ENCODE results near the gene SLCO2A1.

SLCO2A1 gene

DNA sequence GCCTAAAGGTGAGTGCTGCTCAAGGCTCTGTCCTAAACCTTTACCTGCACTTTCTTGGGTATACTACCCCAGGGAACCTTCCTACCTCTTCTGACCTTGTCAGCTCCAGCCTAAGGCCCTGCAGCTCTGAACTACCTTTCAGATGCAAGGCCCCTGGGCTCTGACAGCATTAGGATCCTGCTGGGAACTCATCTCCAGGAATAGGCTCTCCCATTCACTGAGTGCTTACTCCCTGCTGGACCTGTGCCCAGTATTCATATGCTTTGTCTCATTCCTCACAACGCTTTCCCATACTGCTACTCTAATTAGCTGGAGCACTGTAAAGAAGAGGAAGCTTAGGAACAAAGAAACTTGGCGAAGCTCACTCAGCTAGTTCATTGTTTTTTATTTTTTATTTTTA is 80.3 kb downstream of the SLCO2A1 start:
- DNase-seq (ENCODE audit: low read depth) = no peak

DNA sequence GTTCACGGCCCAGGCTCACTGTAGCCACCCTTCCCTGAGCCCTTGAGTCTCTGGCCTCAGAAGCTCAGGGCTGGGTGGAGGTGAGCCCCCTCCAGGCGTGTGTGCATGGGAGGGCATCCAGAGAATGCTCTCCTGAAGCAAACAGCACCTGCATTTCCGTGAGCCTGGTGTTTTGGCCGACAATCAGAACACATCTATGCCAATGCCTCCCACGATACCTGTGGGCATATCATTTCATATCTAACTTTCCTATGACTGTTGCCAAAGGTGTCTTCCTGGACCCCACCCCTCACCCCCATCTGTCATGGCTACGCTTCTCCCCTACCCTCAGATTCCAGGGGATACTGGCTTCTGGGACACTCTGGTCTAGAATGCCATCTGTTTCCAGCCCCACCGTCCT is 80.7 kb downstream of the SLCO2A1 start:
- DNase-seq (ENCODE audit: low read depth) = no peak

DNA sequence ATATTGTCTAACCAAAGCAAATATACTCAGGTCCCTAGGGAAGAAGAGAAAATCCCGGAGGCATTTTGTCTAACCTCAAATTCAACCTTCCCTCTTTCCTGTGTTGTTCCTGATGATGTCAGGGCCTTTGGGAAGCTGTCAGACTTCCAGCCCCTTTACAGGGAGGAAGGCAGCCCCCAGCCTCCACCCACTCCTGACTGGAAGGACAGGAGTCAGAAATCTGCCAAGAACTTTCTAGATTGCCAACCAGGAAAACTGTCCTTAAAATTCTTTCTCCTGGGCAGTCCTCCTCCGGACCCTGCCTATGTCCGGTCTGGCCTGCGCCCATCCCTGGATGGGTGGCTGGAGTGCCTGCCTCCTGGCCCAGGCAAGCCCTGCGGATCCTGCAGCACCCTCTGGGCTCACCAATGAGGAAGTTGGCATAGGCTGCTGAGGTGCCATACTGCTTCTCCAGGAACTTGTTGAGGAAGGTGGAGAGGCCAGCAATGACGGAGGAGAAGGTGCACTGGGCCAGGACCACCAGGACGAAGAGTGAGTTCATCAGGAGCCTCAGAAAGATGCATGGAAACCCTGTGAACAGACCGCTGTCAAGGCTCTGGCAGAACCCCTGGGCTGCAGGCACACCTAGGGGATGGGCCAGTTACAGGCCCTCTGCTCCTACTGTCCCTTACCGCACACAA is 81.5 kb downstream of the SLCO2A1 start:
- DNase-seq (ENCODE audit: low read depth) = no peak

DNA sequence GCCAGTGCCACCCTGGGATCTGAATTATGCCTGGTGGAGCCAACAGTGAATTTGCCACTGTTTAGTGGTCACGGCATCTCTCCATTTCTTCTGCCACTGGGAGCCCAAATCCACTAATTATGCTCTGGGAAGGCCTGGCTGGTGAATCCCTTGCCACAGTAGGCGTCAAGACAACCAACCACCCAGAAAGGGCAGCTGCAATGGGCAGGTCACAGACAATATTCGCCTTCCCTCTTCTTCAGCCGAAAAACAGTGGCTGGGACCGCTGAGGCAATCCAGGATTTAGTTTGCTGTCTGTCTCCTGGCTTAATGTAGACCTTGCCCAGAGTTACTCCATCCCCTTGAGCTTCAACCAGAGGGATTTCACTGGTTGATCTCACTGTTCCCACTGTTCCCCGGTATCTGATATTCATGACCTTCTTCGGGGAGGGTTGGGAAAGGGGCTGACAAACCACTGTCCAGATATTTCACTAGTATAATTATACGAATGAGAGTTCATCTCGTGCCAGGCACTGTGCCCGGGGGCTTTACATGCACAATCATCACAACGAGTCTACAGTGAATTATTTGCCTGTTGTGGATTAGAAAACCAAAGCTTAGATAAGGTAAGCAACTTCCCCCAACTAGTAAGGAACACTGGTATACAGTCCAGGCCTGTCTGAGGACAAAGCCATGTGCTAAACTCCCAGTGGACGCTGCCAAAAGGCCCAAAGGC is 84.2 kb downstream of the SLCO2A1 start:
- DNase-seq (ENCODE audit: low read depth) = no peak

DNA sequence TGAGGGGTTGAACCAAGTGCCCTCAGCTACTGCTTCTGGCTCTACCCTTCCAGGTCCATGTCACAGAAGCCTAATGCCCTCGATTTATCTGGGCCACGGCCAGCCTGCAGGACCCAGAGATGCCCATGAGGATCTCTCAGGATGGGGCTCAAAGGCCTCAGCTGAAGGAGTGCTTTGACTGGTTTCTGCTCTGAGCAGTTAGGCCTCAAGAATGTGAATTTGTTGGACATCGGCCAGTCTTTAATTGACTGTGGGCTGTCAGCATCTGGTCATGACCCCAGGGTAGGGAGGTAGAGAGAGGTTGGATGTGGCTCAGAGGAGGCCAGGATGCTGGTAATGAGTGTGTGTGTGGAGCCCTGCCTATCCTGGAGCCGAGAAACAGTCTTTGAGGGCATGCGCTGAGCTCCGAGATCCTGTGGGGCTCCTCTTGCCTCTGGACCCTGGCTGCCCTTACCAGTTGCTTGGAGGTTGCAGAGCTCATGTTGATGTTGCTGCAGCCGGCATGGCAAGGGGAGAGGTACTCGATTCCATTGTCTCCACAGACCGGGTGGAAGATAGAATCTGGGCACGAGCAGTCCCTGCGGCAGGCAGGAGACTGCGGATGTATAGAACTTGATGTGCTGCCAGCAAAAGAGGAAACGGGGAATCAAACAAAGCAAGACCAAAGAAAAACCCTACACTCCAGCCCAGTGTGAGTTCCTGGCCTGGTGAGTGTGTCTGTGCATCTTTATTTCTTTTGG is 84.9 kb downstream of the SLCO2A1 start:
- no peak for DNase-seq (ENCODE audit: low read depth)

DNA sequence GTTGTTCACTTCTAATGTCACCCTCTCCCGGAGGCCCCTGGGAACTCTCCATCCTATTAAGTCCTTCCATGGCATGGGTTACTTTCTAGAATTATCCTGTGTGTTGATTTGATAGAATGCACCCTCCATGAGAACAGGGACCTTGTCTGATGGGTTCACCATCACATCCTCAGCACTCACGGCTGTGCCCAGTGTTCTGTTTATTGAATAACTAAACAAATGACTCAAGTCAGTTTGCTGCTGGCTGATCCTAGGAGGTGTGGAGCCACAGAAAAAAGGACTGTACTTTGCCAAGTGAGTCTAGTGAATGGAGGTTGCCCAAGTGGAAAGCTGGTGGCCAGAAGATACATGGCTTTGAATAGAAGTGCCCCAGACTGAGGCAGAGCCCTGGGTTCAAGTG is 85.5 kb downstream of the SLCO2A1 start:
- no peak for DNase-seq (ENCODE audit: low read depth)

DNA sequence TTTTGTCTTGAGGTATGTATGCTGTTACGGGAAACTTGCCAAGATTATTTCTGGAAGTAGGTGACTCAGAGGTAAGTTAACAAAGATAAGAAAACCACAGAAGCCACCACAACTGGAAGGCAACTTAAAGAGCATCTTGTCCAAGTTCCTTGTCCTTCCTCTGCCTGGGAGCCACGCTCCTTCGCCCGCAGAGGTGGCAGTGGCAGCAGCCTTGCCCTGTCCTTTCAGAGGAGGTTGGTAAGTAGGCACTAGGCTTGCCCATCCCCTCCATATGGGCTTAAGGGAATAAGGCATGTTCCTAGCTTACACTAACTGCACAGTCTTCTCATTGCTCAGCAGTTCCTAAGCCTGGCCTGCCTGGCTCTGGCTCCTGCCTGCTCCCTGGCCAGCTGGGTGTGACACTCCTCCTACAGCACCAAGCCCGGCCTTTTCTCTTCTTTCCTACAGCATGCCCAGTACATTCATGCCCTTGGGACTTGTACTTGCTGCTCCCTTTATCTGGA is 86.0 kb downstream of the SLCO2A1 start:
- DNase-seq (ENCODE audit: low read depth) = no peak

DNA sequence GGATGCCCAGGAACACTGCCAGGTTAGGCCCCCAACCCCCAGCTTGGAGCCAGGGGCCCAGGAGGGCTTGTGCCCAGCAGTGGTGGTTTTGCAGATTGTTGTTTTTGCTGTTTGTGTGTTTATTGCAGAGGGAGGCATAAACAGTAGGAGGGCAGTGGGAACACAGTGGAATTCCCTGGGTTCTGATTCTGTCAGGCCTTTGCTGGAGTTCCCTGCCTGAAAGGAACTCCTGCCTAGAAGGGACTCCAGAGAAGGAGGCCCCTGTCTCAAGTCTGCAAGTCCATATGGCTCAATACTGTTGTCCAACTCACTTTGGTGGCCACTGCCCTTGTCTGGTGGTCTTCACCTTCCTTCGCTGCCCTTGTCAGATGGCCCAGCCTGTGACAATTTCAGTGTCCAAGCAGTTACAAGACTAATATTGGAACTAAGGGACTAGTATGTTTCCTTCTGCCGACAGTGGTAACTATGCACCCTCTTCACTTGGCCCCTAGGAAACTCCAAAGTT is 86.6 kb downstream of the SLCO2A1 start:
- no peak for DNase-seq (ENCODE audit: low read depth)

DNA sequence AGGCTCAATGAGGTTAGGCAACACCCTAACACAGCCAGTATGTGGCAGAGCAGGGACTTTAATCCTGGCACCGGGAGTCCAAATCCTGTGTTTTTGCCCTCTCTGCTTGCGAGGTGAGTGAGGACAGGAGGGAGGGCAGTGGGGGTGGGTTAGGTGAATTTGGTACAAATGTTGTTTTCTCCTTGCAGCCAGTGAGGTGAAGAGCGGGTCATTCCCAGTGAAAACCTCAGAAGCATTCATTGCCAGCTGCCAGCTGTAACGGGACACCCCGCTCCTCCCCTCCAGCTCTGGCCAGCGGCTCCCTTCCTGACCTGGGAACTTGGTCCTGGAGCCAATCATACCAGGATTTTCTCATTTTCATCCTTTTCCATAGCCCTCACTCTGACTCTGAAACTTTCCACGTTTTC is 88.3 kb downstream of the SLCO2A1 start:
- DNase-seq (ENCODE audit: low read depth) = no peak

DNA sequence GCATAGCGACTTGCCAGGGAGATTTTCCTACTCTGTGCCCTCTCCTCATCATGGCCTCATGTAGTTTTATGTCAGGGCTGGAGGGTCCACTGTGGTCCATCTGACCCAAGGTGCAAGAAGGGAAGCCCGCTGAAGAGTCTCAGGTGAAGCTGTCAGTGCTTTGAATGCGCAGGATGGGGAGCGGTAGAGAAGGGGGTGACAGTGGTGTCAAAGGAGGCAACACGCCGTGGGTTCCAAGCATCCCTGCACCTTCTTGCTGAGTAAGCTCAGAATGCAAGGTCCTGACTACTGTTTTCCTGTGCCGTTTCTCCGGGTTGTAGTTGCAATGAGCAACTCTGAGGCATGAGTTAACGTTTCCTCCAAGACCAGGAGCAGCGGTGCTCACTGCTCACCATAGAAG is 89.2 kb downstream of the SLCO2A1 start:
- no peak for DNase-seq (ENCODE audit: low read depth)

DNA sequence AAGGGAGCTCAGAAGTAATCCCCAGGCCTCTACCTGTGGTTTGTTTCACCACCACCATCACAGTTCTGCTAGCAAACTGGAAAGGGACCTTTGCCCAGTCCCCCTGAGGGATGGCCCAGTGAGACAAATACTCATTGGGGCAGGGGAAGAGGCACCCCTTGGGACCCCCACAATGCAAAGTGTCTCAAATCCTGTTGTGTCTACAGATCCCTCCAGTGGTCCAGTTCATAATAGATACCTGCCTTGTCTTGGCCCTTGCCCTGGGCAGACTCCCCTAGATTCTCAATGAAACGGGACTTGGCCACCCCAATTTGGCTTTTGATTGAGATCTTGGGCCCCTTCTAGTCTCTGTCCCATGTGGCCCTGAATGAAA is 90.3 kb downstream of the SLCO2A1 start:
- no peak for DNase-seq (ENCODE audit: low read depth)

DNA sequence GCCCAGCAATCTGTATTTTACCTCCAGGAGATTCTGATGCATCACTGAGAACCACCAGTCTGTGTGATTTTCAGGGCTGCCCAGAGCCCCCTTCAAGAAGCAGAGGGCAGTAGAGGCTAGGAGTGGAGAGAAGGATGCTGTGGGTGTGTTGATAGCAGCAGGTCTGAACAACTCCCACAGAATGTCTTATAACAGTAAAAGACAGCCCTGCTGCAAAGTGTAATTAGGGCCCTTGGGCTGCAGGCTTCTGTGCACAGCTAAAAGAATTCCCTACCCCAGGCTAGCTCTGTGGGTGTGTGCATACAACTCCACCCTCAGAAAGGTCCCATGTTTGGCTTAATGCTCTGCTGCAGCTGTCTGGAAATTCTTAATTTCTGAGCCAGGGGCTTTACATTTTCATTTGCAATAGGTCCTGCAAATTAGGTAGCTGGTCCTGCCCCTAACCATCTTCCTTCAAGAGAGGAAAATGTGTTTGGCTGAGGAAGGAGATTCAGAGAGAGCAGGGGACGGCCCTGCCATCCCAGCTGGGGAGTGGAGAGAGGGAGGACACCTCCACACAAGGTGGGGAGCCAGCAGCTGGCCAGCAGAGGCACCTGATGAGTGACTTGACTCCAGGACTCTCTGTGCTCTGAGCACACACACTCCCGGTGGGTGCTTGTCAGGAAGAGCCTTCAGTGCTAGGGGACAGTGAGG is 90.8 kb downstream of the SLCO2A1 start:
- DNase-seq (ENCODE audit: low read depth) = no peak

DNA sequence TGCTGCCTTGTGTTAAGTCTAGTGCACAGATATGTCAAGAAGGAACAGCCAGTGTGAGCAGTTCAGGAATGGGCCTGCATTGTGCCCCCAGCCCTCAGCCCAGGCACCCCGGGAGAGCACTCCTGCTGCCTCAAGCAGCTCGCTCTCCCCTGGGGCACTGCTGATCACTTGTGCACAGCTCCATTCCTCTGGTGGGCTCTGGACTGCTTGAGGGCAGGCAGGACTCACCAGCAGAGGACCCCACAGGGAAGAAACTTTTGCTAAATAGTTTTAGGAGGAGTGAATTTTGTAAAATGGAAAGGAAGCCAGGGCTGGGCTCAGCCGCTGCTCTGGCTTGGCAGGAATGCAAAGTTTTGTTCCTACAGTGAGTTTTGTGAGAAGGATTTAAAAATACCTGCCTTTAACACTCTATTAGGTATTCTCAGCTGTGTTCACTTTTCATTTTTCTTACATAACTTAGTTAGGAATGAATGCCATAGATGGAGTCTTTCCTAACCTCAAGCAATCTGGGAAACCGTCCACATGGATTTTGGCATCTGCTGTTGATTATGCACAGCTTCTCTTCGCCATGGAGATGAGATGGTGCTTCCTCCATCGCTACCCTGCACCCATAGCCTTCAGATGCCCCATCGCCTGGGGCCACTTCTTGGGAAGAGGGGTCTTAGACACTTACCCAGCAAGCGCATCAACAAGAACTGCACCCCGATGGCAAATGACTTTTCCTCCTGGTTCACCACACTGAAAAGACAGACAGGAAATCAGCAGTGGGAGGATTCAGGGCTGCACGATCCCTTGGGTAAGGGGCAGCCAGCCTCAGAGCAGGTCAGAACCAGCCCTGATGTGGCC is 91.7 kb downstream of the SLCO2A1 start:
- no peak for DNase-seq (ENCODE audit: low read depth)

DNA sequence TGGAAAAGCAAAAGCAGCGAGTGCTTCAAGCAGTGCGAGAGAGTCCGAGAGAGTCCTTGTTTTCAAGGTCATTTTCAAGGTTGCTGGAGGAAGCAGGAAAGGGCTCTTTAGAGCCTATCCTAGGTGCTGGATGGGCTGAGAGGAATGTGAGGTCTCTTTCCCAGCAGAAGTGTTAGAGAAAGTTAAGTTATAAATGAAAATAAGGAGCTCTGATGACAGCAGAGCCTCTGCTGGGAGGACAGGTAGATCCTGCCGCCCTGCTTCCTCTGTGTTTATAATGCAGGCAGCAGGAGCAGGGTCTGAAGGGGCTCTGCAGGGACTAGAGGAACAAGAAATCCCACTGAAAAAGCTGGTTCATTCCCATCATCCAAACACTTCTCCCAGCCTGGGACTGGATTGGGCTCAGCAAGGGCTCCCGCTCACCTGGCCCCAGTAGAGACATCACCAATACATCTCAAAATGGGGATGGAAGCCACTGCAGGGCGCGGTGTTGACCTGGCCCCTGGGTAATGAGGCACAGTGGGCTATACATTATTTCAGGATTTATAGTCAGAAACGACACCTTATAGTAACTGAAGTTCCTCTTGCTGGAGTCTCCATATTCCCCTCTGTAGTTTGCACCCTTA is 92.6 kb downstream of the SLCO2A1 start:
- DNase-seq (ENCODE audit: low read depth) = no peak

DNA sequence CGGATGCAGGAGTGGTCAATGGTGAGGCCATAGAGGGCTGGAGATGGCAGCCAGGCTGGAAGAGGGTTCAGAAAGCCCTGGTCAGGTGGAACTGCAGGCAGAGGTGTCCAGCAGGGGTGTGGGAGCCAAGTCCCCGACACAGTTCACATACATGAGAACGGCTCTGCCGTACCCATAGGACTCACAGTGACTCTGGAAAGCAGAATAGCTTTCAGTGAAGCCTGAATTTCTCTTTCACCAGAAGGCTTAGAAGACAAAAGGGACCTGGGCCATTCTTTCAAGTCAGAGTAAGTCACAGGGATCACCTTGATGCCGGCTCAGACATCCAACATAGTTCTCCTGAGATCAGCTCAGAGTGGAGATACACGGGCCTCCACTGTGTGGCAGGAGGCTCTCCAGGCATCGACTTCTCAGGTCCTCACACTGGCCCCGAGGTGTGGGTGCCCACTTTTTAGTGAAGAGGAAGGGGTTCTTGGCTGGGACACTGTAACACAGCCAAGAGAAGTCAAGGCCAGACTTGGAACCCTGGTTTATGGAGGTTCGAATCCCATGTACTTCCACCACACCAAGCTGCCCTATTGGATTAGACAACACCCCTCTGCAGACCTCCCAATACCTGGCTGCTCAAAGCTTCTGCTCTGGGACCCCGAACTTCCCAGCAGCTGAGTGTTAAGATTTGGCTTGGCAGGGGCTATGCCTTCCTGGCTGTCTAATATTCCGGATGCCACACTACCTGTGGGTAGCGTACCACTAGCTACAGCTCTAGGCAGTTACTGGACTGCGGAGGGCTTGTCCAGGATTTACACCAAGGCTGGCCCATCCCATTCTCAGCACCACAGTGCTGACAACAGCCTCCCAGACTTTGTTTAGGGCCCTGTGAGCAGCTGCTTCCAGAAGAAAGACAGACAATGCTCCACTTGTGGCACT is 93.6 kb downstream of the SLCO2A1 start:
- no peak for DNase-seq (ENCODE audit: low read depth)

DNA sequence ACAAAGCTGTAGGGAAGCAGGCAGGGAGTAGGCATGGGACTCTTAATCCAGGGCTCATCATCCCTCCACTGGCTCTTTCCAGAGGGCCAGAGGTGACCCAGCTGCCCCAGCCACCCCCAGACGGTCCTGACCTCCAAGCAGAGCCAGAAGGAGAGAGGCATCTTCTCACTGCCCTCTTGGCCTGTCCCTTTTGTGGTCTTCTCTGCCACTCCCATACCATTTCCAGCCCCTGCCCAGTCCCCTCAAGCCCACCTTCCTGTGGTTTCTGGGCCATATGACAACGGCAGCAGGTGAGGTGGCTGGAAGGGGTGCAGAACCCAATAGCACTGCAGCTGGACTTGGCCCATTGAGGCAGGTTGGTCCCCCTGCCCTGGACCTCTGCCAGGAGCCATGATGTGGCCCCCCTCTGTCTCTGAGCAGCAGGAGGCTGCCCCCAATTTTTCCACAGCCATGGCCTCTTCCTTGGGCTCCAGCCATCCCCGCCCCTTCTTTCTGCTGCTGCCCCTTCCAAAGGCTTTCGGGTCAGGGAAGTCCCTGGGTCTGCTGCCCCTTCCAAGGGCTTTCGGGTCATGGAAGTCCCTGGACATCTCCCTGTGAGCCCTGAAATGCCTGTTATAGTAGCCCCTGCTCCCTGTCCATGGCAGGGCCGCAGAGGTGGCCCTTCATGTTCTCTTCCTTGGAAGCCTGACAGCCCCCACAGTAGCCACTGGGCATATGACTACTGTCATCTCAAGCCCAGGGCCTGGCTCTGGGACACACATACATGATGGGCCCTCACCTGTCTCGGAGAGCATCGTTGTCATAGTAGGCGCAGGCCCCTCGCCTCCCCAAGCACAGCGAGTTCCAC is 94.5 kb downstream of the SLCO2A1 start:
- DNase-seq (ENCODE audit: low read depth) = no peak

DNA sequence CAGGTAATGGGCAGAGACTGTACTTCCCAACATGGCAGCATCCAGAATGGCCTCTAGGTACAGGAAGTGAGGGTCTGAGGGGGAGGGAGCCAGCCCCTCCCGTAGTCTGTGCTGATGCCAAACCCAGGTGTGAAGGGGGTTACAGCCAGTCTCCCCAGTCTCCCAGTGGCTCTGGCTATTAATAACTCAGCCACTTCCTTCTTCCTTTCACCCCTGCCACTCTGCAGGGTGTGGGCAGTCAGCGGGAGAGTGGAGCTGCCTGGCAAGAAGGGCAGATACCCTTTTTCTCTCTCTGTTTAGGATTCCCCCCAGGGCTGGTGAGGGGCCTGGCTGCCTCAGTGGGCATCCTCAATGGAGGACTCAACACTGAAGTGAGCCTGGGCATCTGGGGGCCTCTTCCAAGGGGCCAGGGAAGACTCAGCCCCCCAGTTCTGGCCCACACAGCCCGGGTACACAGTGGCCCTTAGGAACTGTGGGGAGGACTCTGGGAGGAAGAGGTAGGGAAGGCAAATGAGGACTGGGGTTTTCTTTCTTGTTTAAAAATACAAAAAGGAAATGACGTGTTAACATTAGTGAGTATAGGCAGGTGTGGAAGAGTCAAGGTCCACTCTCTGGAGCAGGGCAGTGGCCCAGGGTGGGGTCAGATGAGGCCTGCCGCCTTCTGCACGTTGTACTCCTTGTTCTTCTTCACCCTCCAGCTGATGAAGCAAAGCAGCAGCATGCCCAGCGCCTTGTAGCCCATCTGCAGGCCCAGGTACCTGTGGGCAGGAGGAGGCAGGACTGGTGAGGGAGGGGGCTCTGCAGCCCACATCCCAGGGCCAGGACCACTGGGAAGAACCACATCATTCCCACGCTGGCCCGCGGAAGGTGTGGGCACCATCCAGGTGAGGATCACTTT is 95.4 kb downstream of the SLCO2A1 start:
- DNase-seq (ENCODE audit: low read depth) = no peak

Data from stimulated activated CD4-positive, alpha-beta T cell treated with anti-CD3 and anti-CD28 coated beads, Interleukin-2, amount 100 ng/mL, for 4 hours (primary cell).